GM20431 (cell line): ENCODE results near the gene CLEC4A.
"Not testable (repeated sequence)": the region's sequence is repeated elsewhere in the genome, so short reads cannot be mapped to it uniquely, and the experiment has no call there.

Source experiments
- in situ Hi-C: fragments of 300-500 bp; cut with MseI, MboI; formaldehyde crosslinking; loops from one replicate; pipeline ENCODE4 v1.15.0; 2020; ENCODE audit warnings: low sequenced_read_pairs; ENCODE audit not compliant: unreplicated experiment

The CLEC4A gene

GRCh38 chr12:8127138-8127537 is 3.7 kb downstream of the CLEC4A start:
- in situ Hi-C loops: loop anchor here (10.0 kb wide), 1 partner anchor 108 kb away; no protein-coding TSS in a partner anchor

- in situ Hi-C loops: not testable (repeated sequence)
These were observed 10.4 kb downstream of the CLEC4A start for GRCh38 chr12:8133636-8134397.

GRCh38 chr12:8134398-8134930 is 11.0 kb downstream of the CLEC4A start:
- in situ Hi-C loops: not testable (repeated sequence)

- in situ Hi-C loops: not testable (repeated sequence)
These were observed 18.2 kb downstream of the CLEC4A start for GRCh38 chr12:8141647-8142046.

GRCh38 chr12:8143261-8143660 is 19.8 kb downstream of the CLEC4A start:
- in situ Hi-C loops: no loop called here

GRCh38 chr12:8145754-8146441 is 22.5 kb downstream of the CLEC4A start:
- in situ Hi-C loops: no loop called here

GRCh38 chr12:8146442-8146771 is 23.0 kb downstream of the CLEC4A start:
- in situ Hi-C loops: no loop called here

- in situ Hi-C loops: no loop called here
These were observed 31.1 kb downstream of the CLEC4A start for GRCh38 chr12:8154526-8154925.

- in situ Hi-C loops: no loop called here
These were observed 33.0 kb downstream of the CLEC4A start for GRCh38 chr12:8156416-8156815.

- in situ Hi-C loops: no loop called here
These were observed 33.4 kb downstream of the CLEC4A start, which contains the start of gene ZNF705A for GRCh38 chr12:8156845-8157244. ZNF705A (plus strand) TSS chr12:8157015; CDS start chr12:8172626, 15,611 bp downstream.

GRCh38 chr12:8157484-8158198 is 34.2 kb downstream of the CLEC4A start:
- in situ Hi-C loops: no loop called here

GRCh38 chr12:8172911-8173310 is 49.5 kb downstream of the CLEC4A start:
- in situ Hi-C loops: not testable (repeated sequence)

GRCh38 chr12:8179989-8180585 is 56.7 kb downstream of the CLEC4A start:
- in situ Hi-C loops: not testable (repeated sequence)

GRCh38 chr12:8181271-8181670 is 57.9 kb downstream of the CLEC4A start:
- in situ Hi-C loops: not testable (repeated sequence)

GRCh38 chr12:8182923-8183322 is 59.5 kb downstream of the CLEC4A start:
- in situ Hi-C loops: not testable (repeated sequence)

GRCh38 chr12:8183346-8183745 is 59.9 kb downstream of the CLEC4A start:
- in situ Hi-C loops: not testable (repeated sequence)

GRCh38 chr12:8184206-8184605 is 60.8 kb downstream of the CLEC4A start:
- in situ Hi-C loops: not testable (repeated sequence)

- in situ Hi-C loops: not testable (repeated sequence)
These were observed 64.7 kb downstream of the CLEC4A start for GRCh38 chr12:8188088-8188487.
